ENCODE data around the gene SCD5. TPM values are rescaled to one million over a fixed set of nuclear protein-coding genes. Genes with fewer than 3 reads are reported as not detected.

SCD5 gene
- total RNA-seq, 2 donors from 2014 or later, result 9.7 to 14.0 TPM

- H3K27me3 ChIP-seq, result no peaks in the 10 kb centered on the region
- no peaks in the 10 kb centered on the region for H3K9me3 ChIP-seq
- no peak overlapping the region for H3K27ac ChIP-seq
- no peaks in the 10 kb centered on the region for H3K36me3 ChIP-seq
- no peak for TF ChIP-seq CTCF (IDR thresholded peaks at IDR 0.05)
- H3K4me1 ChIP-seq, result no peaks in the 10 kb centered on the region
- DNase-seq (ENCODE audit: low spot score), result no peak
- no peak overlapping the region for H3K4me3 ChIP-seq
Measured at GRCh38 chr4:82687531-82687930, 111.1 kb downstream of the SCD5 start.

- H3K4me3 ChIP-seq, result no peak overlapping the region
- H3K27ac ChIP-seq, result no peak overlapping the region
- H3K9me3 ChIP-seq, result no peaks in the 10 kb centered on the region
- H3K4me1 ChIP-seq, result no peaks in the 10 kb centered on the region
- H3K36me3 ChIP-seq, result no peaks in the 10 kb centered on the region
- no peak for DNase-seq (ENCODE audit: low spot score)
- no peak for TF ChIP-seq CTCF (IDR thresholded peaks at IDR 0.05)
- no peaks in the 10 kb centered on the region for H3K27me3 ChIP-seq
Measured at GRCh38 chr4:82681754-82682153, 116.8 kb downstream of the SCD5 start.

DNA sequence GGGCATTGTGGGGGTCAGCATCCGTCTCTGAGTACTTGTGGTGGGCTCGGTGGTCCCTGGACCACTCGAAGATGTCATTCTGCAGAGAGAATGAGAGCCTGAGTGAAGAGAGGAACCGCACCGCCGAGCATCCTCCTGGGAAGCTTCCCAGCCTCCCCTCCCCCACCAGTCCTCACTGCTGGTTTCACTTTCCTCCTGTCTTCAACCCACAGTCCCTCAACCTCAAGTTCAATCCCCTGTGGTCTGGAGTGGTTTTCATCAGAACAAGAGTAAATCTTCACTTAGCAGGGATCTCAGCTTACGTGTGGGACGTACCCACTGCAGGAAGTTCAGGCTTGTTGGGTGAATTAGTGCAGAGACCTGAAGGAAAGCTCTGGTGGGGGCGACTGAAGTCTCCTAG lies 117.8 kb downstream of the SCD5 start:
- H3K27me3 ChIP-seq, result no peaks in the 10 kb centered on the region
- H3K27ac ChIP-seq, result no peak overlapping the region
- no peaks in the 10 kb centered on the region for H3K9me3 ChIP-seq
- DNase-seq (ENCODE audit: low spot score), result no peak
- no peaks in the 10 kb centered on the region for H3K4me1 ChIP-seq
- TF ChIP-seq CTCF (IDR thresholded peaks at IDR 0.05), result no peak
- H3K4me3 ChIP-seq, result no peak overlapping the region
- H3K36me3 ChIP-seq, result no peaks in the 10 kb centered on the region

DNA sequence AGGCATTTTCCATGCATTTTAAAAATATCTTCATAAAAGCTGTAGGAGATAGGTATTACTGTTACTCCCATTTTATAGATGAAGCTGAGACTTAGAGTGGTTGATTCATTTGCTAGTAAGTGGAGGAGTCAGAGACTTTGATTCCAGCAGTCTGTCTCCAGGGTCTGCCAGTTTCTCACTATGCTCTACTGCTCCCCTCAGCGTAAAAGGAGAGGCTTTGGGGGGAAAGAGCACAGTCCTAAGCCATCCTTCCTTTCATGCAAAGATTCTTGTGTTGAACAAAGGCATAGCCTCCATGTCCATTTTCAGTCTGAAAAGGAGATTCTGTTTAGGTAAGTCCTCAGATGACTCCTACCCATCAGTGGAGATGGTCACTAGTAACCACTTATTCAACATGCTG lies 119.1 kb downstream of the SCD5 start:
- Histone ChIP-seq H3K4me3 (no peak overlapping the region), H3K27me3 (no peaks in the 10 kb centered on the region), H3K36me3 (no peaks in the 10 kb centered on the region), H3K9me3 (no peaks in the 10 kb centered on the region), H3K4me1 (no peaks in the 10 kb centered on the region), H3K27ac (no peak overlapping the region)
- no peak for TF ChIP-seq CTCF (IDR thresholded peaks at IDR 0.05)
- DNase-seq (ENCODE audit: low spot score), result no peak

DNA sequence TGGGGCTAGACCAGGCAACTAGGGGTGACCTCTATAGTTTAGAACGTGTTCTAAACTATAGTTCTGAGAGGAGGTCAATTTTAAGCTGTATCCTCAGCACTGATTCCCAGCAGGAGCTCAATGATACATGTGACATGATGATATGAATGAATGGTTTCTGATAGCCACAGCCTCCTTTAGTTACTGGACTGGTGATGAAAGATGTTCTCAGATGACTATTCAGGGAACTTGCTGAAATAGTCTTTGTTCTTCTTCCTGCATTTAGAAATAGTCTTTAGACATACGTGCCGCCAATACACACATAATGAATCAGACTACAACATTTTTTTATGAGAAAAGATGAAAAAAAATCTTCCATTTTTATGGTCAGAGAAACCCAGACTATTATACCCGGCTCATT lies 120.5 kb downstream of the SCD5 start:
- Histone ChIP-seq H3K27ac (no peak overlapping the region), H3K27me3 (no peaks in the 10 kb centered on the region), H3K9me3 (no peaks in the 10 kb centered on the region), H3K36me3 (no peaks in the 10 kb centered on the region), H3K4me1 (no peaks in the 10 kb centered on the region), H3K4me3 (no peak overlapping the region)
- TF ChIP-seq CTCF (IDR thresholded peaks at IDR 0.05), result no peak
- no peak for DNase-seq (ENCODE audit: low spot score)

GRCh38 chr4:82677327-82677726 lies 121.3 kb downstream of the SCD5 start:
- Histone ChIP-seq H3K36me3 (no peaks in the 10 kb centered on the region), H3K4me3 (no peak overlapping the region), H3K27ac (no peak overlapping the region), H3K4me1 (no peaks in the 10 kb centered on the region), H3K27me3 (no peaks in the 10 kb centered on the region), H3K9me3 (no peaks in the 10 kb centered on the region)
- no peak for DNase-seq (ENCODE audit: low spot score)
- TF ChIP-seq CTCF (IDR thresholded peaks at IDR 0.05), result no peak

Measured in right atrium auricular region (tissue), 2 donors.